Lung (tissue), 12 donors: ENCODE data around the gene PITPNM1. TPM values are rescaled to one million over a fixed set of nuclear protein-coding genes. Genes with fewer than 3 reads are reported as not detected.

Experiments
- ATAC-seq: fragments of 200-7000 bp; cut with Tn5 transposase; one replicate; pipeline ENCODE4 v1.9.1; 2020; ENCODE audit warnings: moderate number of reproducible peaks; ENCODE audit not compliant: insufficient read depth, low FRiP score
- DNase-seq, 3 donors: peaks; one replicate each; pipeline ENCODE4 v3.0.0-alpha.2; 2013 to 2017
- H3K27ac ChIP-seq, 2 donors: one replicate each; pipeline ENCODE4 v1.5.1; 2013; ENCODE audit warnings: mild to moderate bottlenecking in 2 of 2, moderate library complexity in 2 of 2, control low read depth in 1 of 2, inconsistent platforms in 1 of 2, low read depth in 1 of 2, low read length in 1 of 2
- H3K27me3 ChIP-seq, 3 donors: one replicate each; pipeline ENCODE4 v1.5.1; 2013; ENCODE audit warnings: low read length in 2 of 3; ENCODE audit not compliant: control insufficient read depth in 3 of 3, insufficient read depth in 3 of 3
- H3K36me3 ChIP-seq, 4 donors: one replicate each; pipeline ENCODE4 v1.5.1; 2013; ENCODE audit warnings: low read length in 4 of 4, mild to moderate bottlenecking in 1 of 4, moderate library complexity in 1 of 4; ENCODE audit not compliant: control insufficient read depth in 4 of 4, insufficient read depth in 4 of 4
- H3K4me1 ChIP-seq, 5 donors: one replicate each; pipeline ENCODE4 v1.5.1; 2013; ENCODE audit warnings: low read length in 5 of 5, mild to moderate bottlenecking in 2 of 5, moderate library complexity in 1 of 5; ENCODE audit not compliant: control insufficient read depth in 5 of 5, insufficient read depth in 5 of 5
- H3K4me3 ChIP-seq: one replicate; pipeline ENCODE4 v1.5.1; 2013; ENCODE audit warnings: mild to moderate bottlenecking, control low read depth, moderate library complexity
- H3K9ac ChIP-seq, 2 donors: one replicate each; pipeline ENCODE4 v1.5.1; 2013; ENCODE audit warnings: low read length in 2 of 2, control low read depth in 1 of 2; ENCODE audit not compliant: insufficient read depth in 1 of 2
- H3K9me3 ChIP-seq, 4 donors: one replicate each; pipeline ENCODE4 v1.5.1; 2013; ENCODE audit warnings: low read length in 3 of 4, mild to moderate bottlenecking in 1 of 4, moderate library complexity in 1 of 4; ENCODE audit not compliant: control insufficient read depth in 4 of 4, insufficient read depth in 3 of 4
- WGBS, 2 donors: extraction: QIAGEN DNeasy Blood & Tissue Kit; methylation state at CpG; one replicate each; pipeline ENCODE4 v1.1.7; 2013; 5-methylcytosine and 5-hydroxymethylcytosine counted together
- polyA plus RNA-seq, 2 donors: library from polyadenylated mRNA; stranded (reverse); fragments of 200-250 nt; gene quantifications; one replicate each; pipeline ENCODE4 v1.2.1, GENCODE V29; 2013
- total RNA-seq, 2 donors: library from RNA; depleted of rRNA in 1 of 2; stranded (reverse); fragments of >200 nt in 1 of 2; gene quantifications; one replicate each; pipeline ENCODE4 v1.2.1, GENCODE V29; 2014 to 2021
- TF ChIP-seq, protein P1 (sequence below): IDR thresholded peaks from 2 replicates; pipeline ENCODE4 v1.5.1; 2012; ENCODE audit warnings: mild to moderate bottlenecking; ENCODE audit errors: control extremely low read depth, extremely low read depth
- donor health status: control.
- donor health status: control.
- donor health status: Bipolar disorder and iron deficiency.
- donor health status: healthy.
- donor health status: DM: yes; HTN: yes; CAD: no.

PITPNM1 gene
- total and polyA plus RNA-seq, 4 donors, result 23.2 to 67.3 (median 36.3) TPM

- 71 to 83% methylated on average over 3 of the region's 3 CpGs for WGBS, 2 donors
- TF ChIP-seq, protein P1, sequence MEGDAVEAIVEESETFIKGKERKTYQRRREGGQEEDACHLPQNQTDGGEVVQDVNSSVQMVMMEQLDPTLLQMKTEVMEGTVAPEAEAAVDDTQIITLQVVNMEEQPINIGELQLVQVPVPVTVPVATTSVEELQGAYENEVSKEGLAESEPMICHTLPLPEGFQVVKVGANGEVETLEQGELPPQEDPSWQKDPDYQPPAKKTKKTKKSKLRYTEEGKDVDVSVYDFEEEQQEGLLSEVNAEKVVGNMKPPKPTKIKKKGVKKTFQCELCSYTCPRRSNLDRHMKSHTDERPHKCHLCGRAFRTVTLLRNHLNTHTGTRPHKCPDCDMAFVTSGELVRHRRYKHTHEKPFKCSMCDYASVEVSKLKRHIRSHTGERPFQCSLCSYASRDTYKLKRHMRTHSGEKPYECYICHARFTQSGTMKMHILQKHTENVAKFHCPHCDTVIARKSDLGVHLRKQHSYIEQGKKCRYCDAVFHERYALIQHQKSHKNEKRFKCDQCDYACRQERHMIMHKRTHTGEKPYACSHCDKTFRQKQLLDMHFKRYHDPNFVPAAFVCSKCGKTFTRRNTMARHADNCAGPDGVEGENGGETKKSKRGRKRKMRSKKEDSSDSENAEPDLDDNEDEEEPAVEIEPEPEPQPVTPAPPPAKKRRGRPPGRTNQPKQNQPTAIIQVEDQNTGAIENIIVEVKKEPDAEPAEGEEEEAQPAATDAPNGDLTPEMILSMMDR, result no peak
- no peaks in the 10 kb centered on the region for H3K4me1 ChIP-seq
Observed at GRCh38 chr11:67542169-67542568, 37.0 kb upstream of the PITPNM1 start.

GRCh38 chr11:67541198-67541597, 36.0 kb upstream of the PITPNM1 start:
- no peak for ATAC-seq
- Histone ChIP-seq H3K4me1 (no peaks in the 10 kb centered on the region), H3K27ac (no peak overlapping the region), H3K4me3 (no peak overlapping the region), H3K9ac (no peak overlapping the region), H3K9me3 (no peaks in the 10 kb centered on the region), H3K36me3 (no peaks in the 10 kb centered on the region), H3K27me3 (no peaks in the 10 kb centered on the region)
- 87 to 93% methylated on average over 6 of the region's 6 CpGs for WGBS, 2 donors
- TF ChIP-seq, protein P1, result no peak
- no peak for DNase-seq

More at GRCh38 chr11:67542169-67542568, 37.0 kb upstream of the PITPNM1 start:
- Histone ChIP-seq H3K36me3 (no peaks in the 10 kb centered on the region), H3K27ac (no peak overlapping the region), H3K9me3 (no peaks in the 10 kb centered on the region), H3K9ac (no peak overlapping the region), H3K27me3 (no peaks in the 10 kb centered on the region), H3K4me3 (no peak overlapping the region)
- ATAC-seq (no peak), DNase-seq (no peak)

DNA sequence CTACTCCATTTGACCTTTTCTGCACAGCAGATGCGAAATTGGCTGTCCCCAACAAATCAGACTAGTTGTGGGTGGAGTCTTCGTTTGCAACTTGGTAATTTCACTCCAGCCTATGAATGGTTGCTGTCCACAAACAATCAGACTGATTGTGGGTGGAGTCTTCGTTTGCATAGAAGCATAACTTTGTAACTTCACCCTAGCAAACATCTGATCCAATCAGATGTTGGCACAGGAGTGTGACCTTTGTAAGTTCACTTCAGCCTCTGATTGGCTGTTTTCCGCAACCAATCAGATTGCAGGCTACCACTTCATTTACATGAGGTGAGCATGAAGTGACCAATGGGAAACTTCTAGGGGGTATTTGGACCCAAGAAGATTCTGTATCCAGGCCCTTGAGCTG, 34.4 kb upstream of the PITPNM1 start:
- Histone ChIP-seq H3K4me3 (no peak overlapping the region), H3K36me3 (no peaks in the 10 kb centered on the region), H3K27ac (no peak overlapping the region), H3K9me3 (no peaks in the 10 kb centered on the region), H3K9ac (no peak overlapping the region), H3K27me3 (no peaks in the 10 kb centered on the region), H3K4me1 (no peaks in the 10 kb centered on the region)
- WGBS, 2 donors, result 93 to 94% methylated on average over 4 of the region's 4 CpGs
- ATAC-seq (no peak), DNase-seq (no peak)
- TF ChIP-seq, protein P1, result no peak

DNA sequence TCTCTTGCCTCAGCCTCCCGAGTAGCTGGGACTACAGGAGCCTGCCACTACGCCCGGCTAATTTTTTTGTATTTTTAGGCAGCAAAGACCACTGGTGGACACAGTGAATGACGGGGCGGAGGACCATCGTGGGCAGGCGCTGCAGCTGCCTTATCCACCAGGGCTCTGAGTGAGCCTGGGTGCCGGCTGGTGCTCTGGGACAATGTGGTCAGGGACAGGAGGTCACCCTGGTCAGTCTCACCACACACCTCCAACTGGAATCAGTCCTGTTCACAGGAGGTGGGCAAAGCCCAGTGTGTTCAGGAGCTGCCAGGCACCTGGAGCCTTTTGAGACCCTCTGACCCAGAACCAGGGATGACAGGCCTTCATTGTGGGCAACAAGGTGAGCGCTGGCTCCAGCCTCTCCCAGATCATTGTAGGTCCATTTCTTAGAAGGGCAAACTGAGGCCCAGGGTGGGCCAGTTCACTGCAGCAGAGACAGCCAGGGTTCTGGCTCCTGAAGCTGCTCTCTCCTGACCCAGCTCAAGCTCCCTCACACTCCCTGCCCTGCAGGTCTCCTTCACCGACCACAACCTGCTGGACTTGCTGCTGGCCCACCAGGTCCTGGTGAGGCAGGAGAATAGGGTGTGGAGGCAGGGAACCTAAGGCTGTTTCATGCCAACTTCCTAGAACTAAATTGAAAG, 33.8 kb upstream of the PITPNM1 start:
- no peak for DNase-seq
- no peaks in the 10 kb centered on the region for H3K27me3 ChIP-seq
- H3K27ac ChIP-seq, result no peak overlapping the region
- no peak for ATAC-seq
- H3K4me1 ChIP-seq, result no peaks in the 10 kb centered on the region
- WGBS, 2 donors, result 88 to 93% methylated on average over 10 of the region's 10 CpGs
- H3K9ac ChIP-seq, result no peak overlapping the region
- no peaks in the 10 kb centered on the region for H3K36me3 ChIP-seq
- H3K9me3 ChIP-seq, result no peaks in the 10 kb centered on the region
- TF ChIP-seq, protein P1, result no peak
- H3K4me3 ChIP-seq, result no peak overlapping the region
